ENCODE measurements around the gene CCR5.

Gene CCR5

GRCh38 chr3:46359733-46360493 is 10.8 kb upstream of the CCR5 start:
- no peak for DNase-seq (ENCODE audit: low read depth)

- no peak for DNase-seq (ENCODE audit: low read depth)
These were observed 9.8 kb upstream of the CCR5 start for GRCh38 chr3:46360907-46361306.

GRCh38 chr3:46361408-46362283 is 9.1 kb upstream of the CCR5 start:
- no peak for DNase-seq (ENCODE audit: low read depth)

- DNase-seq (ENCODE audit: low read depth): no peak
These were observed 5.7 kb upstream of the CCR5 start for GRCh38 chr3:46365041-46365440.

GRCh38 chr3:46365737-46366524 is 4.8 kb upstream of the CCR5 start:
- DNase-seq (ENCODE audit: low read depth): no peak

GRCh38 chr3:46367811-46368210 is 2.9 kb upstream of the CCR5 start:
- DNase-seq (ENCODE audit: low read depth): no peak

GRCh38 chr3:46368569-46368968 is 2.2 kb upstream of the CCR5 start:
- peak; percentile 6 for DNase-seq (ENCODE audit: low read depth)

GRCh38 chr3:46369151-46369550 is 1.6 kb upstream of the CCR5 start:
- no peak for DNase-seq (ENCODE audit: low read depth)

- DNase-seq (ENCODE audit: low read depth): no peak
These were observed 1.0 kb upstream of the CCR5 start for GRCh38 chr3:46369675-46370132.

GRCh38 chr3:46371519-46372340 is 984 bp downstream of the CCR5 start:
- DNase-seq (ENCODE audit: low read depth): no peak

GRCh38 chr3:46372492-46373359 is 2.0 kb downstream of the CCR5 start:
- peak; percentile 35 for DNase-seq (ENCODE audit: low read depth)

- DNase-seq (ENCODE audit: low read depth): no peak
These were observed 4.0 kb downstream of the CCR5 start for GRCh38 chr3:46374755-46375154.

- no peak for DNase-seq (ENCODE audit: low read depth)
These were observed 4.5 kb downstream of the CCR5 start for GRCh38 chr3:46375218-46375617.

- no peak for DNase-seq (ENCODE audit: low read depth)
These were observed 5.1 kb downstream of the CCR5 start for GRCh38 chr3:46375814-46376213.

- peak; percentile 53 for DNase-seq (ENCODE audit: low read depth)
These were observed 7.7 kb downstream of the CCR5 start for GRCh38 chr3:46378426-46378942.

- DNase-seq (ENCODE audit: low read depth): no peak
These were observed 9.9 kb downstream of the CCR5 start for GRCh38 chr3:46380471-46381221.

- no peak for DNase-seq (ENCODE audit: low read depth)
These were observed 10.9 kb downstream of the CCR5 start for GRCh38 chr3:46381625-46382024.

- DNase-seq (ENCODE audit: low read depth): no peak
These were observed 12.6 kb downstream of the CCR5 start for GRCh38 chr3:46383211-46383950.

- DNase-seq (ENCODE audit: low read depth): no peak
These were observed 13.2 kb downstream of the CCR5 start for GRCh38 chr3:46383951-46384330.

Measured in amniotic epithelial cell (primary cell).